HG02571 (cell line): Measurements from ENCODE around the gene KIAA1549.
A peak's percentile ranks its signal among the peaks of the same experiment; 100 is the strongest.
"Not testable (repeated sequence)": the region's sequence is repeated elsewhere in the genome, so short reads cannot be mapped to it uniquely, and the experiment has no call there.

Experiments
- ATAC-seq: cut with Tn5 transposase; IDR thresholded peaks from one replicate; pipeline ENCODE4 v1.9.1; 2021; ENCODE audit warnings: mild to moderate bottlenecking, moderate library complexity; ENCODE audit not compliant: unreplicated experiment

Gene KIAA1549

DNA sequence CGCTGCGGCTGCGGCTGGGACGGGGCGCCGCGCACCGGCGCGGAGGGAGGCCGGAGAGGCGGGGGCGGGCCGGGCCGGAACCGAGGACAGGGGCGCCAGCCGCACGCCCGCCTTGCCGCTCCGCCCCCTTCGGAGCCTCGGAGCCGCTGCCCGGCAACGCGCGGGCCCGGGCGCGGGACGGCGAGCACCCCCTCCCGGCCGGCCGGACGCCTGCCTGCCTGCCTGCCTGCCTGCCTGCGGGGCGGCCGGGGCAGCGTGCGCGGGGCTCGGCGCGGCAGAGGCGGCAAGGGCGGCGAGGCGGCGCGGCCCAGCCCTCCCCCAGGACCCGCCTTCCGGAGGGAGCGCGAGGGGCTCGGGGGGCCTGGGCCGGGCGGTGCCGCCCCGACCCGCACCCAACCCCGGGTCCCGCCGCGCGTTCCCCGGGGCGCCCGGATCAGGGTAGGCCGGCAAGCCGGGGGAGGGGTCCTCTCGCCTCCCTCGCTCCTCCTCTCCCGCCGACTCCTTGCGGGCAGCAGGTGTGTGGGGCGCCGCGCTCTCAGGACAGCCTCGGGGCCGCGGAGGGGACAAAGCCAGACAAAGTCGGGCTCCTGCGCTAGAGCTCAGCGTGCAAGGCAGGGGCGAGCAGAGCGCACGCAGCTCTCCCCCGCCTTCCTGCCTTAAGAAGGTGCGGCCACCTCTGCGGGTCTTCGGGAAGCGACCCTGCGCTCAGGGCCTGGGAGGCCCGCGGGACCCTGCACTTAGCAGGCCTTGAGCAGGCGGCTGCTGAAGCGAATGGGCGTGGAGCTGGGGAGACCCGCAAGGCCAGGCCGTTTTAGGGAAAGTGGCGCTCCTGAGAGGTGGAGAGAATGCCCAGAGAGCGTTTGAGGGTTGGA, at the start of gene KIAA1549:
Gene KIAA1549 (minus strand): TSS at position 58 of the 872 bp plus-strand sequence. CDS start 120 bp downstream, outside the sequence.
- ATAC-seq = peak; percentile 73

GRCh38 chr7:139029353-139029752, 48.2 kb upstream of the KIAA1549 start:
- no peak for ATAC-seq

- no peak for ATAC-seq
These were observed 45.4 kb upstream of the KIAA1549 start for GRCh38 chr7:139026551-139026950.

DNA sequence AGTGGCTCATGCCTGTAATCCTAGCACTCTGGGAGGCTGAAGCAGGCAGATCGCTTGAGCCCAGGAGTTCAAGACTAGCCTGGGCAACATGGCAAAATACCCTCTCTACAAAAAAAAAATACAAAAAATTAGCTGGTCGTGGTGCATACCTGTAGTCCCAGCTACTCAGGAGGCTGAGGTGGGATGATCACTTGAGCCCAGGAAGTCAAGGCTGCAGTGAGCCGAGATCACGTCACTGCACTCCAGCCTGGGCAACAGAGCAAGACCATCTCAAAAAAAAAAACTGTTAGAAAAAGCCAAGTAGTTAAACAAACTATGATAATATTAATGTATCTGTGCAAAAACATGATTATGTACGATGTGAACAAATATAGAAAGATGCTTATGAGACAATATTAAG, 44.7 kb upstream of the KIAA1549 start:
- not testable (repeated sequence) for ATAC-seq

DNA sequence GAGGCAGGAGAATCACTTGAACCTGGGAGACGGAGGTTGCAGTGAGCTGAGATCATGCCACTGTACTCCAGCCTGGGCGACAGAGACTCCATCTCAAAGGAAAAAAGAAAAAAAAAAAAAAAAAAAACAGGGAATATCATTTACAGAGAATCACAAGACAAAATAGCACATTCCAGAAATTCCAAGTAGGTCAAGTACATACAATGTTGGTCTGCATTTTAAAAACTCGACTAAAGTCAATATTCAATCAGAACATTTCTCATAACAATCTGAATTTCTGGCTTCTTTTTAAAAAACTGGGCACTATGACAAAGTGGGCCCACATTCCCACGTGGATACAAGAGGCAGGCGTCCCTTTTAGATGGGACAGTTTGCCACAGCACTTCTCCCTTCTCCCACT, 41.9 kb upstream of the KIAA1549 start:
- ATAC-seq = no peak

DNA sequence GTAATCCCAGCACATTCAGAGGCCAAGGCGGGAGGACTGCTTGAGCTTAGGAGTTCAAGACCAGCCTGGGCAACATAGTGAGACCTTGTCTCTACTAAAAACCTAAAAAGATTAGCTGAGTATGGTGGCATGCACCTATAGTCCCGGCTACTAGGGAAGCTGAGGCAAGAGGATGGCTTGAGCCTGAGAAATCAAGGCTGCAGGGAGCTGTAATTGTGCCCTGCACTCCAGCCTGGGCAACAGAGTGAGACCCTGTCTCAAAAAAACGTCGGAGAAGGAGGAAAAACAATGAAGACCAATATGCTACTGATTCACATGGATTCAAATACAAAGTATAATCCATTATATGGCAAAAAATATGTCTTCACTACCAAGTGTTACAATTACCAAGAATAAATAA, 41.1 kb upstream of the KIAA1549 start:
- no peak for ATAC-seq

DNA sequence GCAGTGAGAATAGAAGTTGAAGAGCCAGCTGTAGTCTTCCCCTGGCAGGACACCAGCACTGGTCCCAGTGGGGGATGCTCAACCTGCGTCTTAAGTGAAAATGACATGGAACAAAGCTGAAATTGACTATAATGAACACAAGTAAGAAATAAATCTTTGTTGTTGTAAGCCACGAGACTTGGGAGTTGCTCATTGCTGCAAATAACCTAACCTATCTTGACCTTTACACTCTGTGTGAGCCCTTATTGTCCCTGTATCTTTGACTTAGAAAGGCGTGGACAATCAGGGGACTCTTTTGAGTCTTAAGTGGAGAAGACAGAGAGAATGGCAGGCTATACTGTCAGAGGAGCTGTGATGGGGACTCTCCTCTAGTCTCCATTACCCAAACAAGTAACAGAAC, 37.7 kb upstream of the KIAA1549 start:
- no peak for ATAC-seq

- peak; percentile 74 for ATAC-seq
These were observed 35.8 kb upstream of the KIAA1549 start for GRCh38 chr7:139016931-139017511.

DNA sequence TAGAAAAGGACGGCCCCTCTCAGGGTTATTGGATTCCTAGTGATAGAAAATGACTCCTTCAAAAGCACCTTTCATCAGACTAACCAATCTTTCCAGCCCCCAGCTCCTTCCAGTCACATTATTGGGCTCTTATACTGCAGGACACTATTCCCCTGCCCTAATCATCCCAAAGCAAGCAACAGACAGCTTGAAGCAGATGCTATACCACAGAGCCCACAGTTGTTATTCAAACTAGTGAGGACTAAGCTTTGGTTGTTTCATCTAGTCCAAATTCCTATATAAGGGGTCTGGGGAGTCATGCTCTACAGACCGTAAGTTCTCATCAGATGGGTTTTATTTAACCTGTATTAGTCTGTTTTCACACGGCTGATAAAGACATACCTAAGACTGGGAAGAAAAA, 30.2 kb upstream of the KIAA1549 start:
- ATAC-seq = no peak

- no peak for ATAC-seq
These were observed 23.3 kb upstream of the KIAA1549 start for GRCh38 chr7:139004321-139005090.

DNA sequence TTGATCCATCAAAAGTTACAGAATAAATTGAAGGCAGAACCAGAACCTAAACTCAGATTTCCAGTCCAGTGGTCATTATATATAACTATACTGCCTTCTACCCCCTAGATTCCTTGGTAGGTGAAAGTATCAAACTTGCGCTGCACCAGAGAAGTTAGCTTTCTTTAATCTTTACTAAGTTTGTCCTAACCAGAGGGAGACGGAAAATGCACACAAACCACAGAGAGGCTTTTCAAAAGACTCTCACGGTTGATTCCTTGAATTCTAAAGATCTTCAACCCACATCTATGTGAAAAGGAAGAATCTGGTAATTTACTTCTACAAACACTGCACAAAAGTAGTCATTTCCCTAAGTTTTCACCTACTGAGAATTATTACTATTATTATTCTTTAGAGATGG, 18.2 kb upstream of the KIAA1549 start:
- ATAC-seq = no peak

GRCh38 chr7:138992052-138992531, 10.9 kb upstream of the KIAA1549 start:
- ATAC-seq = no peak

DNA sequence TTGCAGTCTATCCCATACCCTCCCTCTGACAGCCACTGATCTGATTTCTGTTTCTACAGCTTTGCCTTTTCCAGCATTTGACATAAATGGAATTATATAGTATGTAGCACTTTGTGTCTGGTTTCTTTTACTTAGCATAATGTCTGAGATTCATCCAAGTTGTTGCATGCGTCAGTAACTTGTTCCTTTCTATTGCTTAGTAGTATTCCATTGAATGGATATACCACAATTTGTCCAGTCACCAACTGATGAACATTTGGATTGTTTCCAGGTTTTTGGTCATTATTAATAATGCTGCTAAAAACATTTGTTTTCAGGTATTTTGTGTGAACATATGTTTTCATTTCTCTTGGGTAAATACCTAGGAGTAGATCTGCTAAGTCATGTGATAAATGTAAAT, 6.5 kb upstream of the KIAA1549 start:
- ATAC-seq = no peak

GRCh38 chr7:138982204-138982623, 1.0 kb upstream of the KIAA1549 start:
- no peak for ATAC-seq

DNA sequence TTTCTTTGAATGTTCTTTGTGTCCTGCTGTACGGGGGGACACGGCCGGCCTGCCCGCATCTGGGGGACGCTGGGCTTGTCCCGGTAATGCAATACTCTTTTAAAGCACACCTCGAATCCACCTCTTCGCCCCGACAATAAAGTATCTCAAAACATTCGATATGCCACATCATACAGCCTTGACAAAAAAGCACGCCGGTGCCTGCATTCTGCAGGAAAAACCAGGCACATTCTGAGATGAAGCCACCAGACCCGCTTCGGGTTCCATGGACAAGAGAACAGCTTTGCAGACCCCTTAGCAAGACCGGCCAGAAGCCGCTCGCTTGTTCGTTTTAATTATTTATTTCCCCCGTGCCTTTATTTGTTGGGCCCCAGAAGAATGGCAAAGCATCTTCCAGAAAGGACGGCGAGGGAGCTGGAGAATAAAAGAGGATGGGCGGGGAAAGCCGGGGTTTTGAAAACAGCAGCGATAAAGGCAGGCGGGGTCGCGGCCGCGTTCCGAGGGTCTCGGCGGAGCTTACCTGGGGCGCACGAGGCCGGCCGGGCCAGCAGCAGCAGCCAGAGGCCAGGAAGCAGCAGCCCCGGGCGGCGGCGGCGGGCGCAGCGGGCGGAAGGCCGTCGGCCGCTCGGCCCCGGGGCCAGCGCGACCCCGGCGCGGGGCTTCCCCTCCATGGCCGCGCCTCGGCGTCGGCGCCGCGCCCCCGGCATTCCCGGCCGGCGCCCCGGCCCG, 462 bp downstream of the KIAA1549 start:
- peak; percentile 37 for ATAC-seq

- no peak for ATAC-seq
These were observed 1.1 kb downstream of the KIAA1549 start for GRCh38 chr7:138979988-138980562.

DNA sequence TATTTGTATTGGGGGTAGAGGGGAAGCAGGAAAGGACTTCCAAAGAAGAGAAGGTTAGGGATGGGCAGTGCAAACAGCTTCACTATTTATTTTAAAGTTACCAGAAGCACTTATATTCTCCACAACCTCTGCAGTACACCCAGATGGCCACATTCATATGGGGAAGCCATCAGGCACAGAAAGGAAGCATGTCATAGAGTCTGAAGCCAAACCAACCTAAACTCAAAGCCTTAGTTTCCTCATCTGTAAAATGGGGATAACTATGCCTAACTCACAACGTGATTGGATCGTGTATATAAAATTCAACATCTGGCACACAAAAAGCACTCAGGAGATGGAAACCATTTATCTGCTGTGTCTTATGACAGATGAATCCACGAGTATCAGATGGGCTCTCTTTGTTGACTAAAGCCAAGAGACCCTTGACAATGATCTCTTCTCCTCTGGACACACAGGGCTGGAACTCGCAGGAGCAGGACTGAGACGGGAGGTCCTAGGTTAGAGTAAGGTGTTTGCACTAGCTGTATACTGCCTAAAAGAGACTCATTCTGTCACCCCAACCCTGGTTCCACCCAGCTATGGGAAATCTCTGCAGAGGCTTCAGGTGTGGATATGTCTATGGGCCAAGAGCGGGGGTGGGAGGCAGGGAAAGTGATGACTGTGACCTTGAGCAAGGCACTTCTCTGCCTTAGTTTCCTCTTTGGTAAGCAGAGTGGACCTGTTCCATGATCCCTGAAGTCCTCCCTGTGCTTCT, 1.8 kb downstream of the KIAA1549 start:
- ATAC-seq = no peak

DNA sequence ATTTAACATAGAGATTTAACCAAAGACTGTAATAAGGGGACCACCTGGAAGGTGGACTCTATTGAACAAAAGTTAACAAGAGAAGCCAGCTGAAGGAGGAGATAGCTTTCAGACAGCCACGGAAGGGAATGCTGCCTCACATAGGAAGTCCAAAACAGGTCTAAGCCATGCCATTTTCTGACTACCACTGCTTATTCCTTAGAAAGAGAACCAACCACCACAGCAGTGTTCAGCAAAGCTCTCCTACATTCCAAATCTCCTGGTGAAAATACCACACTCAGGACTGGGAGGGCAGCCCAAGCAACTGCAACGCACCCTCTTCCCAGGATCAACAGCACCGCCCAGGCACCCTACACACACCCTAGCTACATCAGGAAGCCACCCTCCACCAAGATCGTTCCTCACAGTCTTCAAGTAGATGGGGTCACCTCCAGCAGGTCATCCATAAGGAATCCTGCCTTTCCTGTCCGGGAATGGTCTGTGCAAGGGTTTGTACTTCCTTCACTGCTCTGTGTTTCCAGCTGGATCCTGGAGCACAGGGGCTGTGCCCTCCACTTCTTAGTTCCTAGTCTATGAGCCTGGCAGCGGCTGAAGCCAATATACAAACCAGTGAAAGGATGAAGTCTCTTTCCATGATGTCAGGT, 2.5 kb downstream of the KIAA1549 start:
- ATAC-seq = no peak

DNA sequence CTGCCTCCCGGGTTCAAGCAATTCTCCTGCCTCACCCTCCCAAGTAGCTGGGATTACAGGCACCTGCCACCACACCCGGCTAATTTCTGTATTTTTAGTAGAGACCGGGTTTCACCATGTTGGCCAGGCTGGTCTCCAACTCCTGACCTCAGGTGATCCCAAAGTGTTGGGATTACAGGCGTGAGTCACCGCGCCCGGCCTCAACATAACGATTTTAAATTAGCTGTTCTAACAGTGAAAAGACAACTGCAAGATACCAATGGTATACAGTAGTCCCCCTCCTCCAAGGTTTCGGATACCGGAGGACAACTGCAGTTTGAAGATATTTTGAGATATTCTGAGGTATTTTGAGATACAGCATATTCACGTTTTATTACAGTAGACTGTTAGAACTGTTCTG, 5.0 kb downstream of the KIAA1549 start:
- ATAC-seq = not testable (repeated sequence)
